Dermis blood vessel endothelial cell (primary cell): ENCODE results near the gene PEX5. TPM values are rescaled to one million over a fixed set of nuclear protein-coding genes. Genes with fewer than 3 reads are reported as not detected.
"Not testable (repeated sequence)": the region's sequence is repeated elsewhere in the genome, so short reads cannot be mapped to it uniquely, and the experiment has no call there.

ENCODE experiments used
- DNase-seq: peaks from one replicate; pipeline ENCODE4 v3.0.0; 2010
- total RNA-seq: library from RNA; depleted of rRNA; stranded (reverse); fragments of >200 nt; gene quantifications from 2 replicates; pipeline ENCODE4 v1.2.3, GENCODE V29; 2014

The PEX5 gene
- total RNA-seq, 1 donor from 2014 or later = 36.2 TPM

- no peak for DNase-seq
Observed at GRCh38 chr12:7161327-7161726, 28.2 kb upstream of the PEX5 start.

GRCh38 chr12:7161811-7162210, 27.7 kb upstream of the PEX5 start:
- no peak for DNase-seq

GRCh38 chr12:7162691-7163114, 26.8 kb upstream of the PEX5 start:
- DNase-seq = peak; percentile 34

- DNase-seq = no peak
Observed at GRCh38 chr12:7169951-7170350, 19.5 kb upstream of the PEX5 start.

GRCh38 chr12:7171854-7172253, 17.6 kb upstream of the PEX5 start:
- no peak for DNase-seq

GRCh38 chr12:7175493-7175892, 14.0 kb upstream of the PEX5 start:
- no peak for DNase-seq

GRCh38 chr12:7176595-7176994, 12.9 kb upstream of the PEX5 start:
- DNase-seq = no peak

- DNase-seq = no peak
Observed at GRCh38 chr12:7178481-7178880, 11.0 kb upstream of the PEX5 start.

- no peak for DNase-seq
Observed at GRCh38 chr12:7180685-7181084, 8.8 kb upstream of the PEX5 start.

GRCh38 chr12:7186058-7186457, 3.4 kb upstream of the PEX5 start:
- DNase-seq = not testable (repeated sequence)

- peak; percentile 98 for DNase-seq
Observed at GRCh38 chr12:7188562-7189397, 706 bp upstream of the PEX5 start.

GRCh38 chr12:7190268-7191055, 976 bp downstream of the PEX5 start:
- DNase-seq = peak; percentile 19

- DNase-seq = no peak
Observed at GRCh38 chr12:7193674-7194073, 4.2 kb downstream of the PEX5 start.

GRCh38 chr12:7197841-7198240, 8.4 kb downstream of the PEX5 start:
- DNase-seq = no peak

GRCh38 chr12:7203109-7203508, 13.6 kb downstream of the PEX5 start:
- DNase-seq = no peak

- no peak for DNase-seq
Observed at GRCh38 chr12:7205091-7205490, 15.6 kb downstream of the PEX5 start.

GRCh38 chr12:7206691-7207090, 17.2 kb downstream of the PEX5 start:
- DNase-seq = no peak

GRCh38 chr12:7207866-7208625, 18.6 kb downstream of the PEX5 start:
- DNase-seq = no peak

GRCh38 chr12:7209958-7210357, 20.5 kb downstream of the PEX5 start:
- DNase-seq = peak; percentile 30

GRCh38 chr12:7210642-7211151, 21.2 kb downstream of the PEX5 start:
- DNase-seq = no peak

- DNase-seq = no peak
Observed at GRCh38 chr12:7212678-7213077, 23.2 kb downstream of the PEX5 start.

GRCh38 chr12:7213745-7214144, 24.3 kb downstream of the PEX5 start:
- DNase-seq = not testable (repeated sequence)
